Cardiac muscle cell (in vitro differentiated cells and primary cell): ENCODE data around the gene LDB2. TPM values are rescaled to one million over a fixed set of nuclear protein-coding genes. Genes with fewer than 3 reads are reported as not detected.

Experiments used
- DNase-seq, 2 donors: peaks; one replicate each; pipeline versions ENCODE4 v3.0.0 to v3.0.0-alpha.2; 2010 to 2017; ENCODE audit warnings: low read depth in 1 of 2, low spot score in 1 of 2
- H3K27ac ChIP-seq: fragments of 200-600 bp; sonication (generic); 2 replicates; pipeline ENCODE4 v1.5.1; 2016
- H3K27me3 ChIP-seq: fragments of 200-600 bp; sonication (generic); 2 replicates; pipeline ENCODE4 v1.6.0; 2016; ENCODE audit warnings: control low read depth
- H3K36me3 ChIP-seq: fragments of 200-600 bp; sonication (generic); 2 replicates; pipeline ENCODE4 v1.5.1; 2016; ENCODE audit warnings: control low read depth
- H3K4me1 ChIP-seq: fragments of 200-600 bp; sonication (generic); 2 replicates; pipeline ENCODE4 v1.8.1; 2017; ENCODE audit warnings: low read depth, mild to moderate bottlenecking, mixed run types
- H3K4me3 ChIP-seq: fragments of 200-600 bp; sonication (generic); 2 replicates; pipeline ENCODE4 v1.5.1; 2016; ENCODE audit warnings: mild to moderate bottlenecking
- H3K9me3 ChIP-seq: fragments of 200-600 bp; sonication (generic); 2 replicates; pipeline ENCODE4 v1.5.1; 2017; ENCODE audit warnings: low read depth, mild to moderate bottlenecking, control low read depth
- polyA plus RNA-seq: library from polyadenylated mRNA; unstranded; fragments of >200 nt; fragmentation: Nextera tagmentation; extraction: Ambion mirVana; gene quantifications from 2 replicates; pipeline ENCODE4 v1.2.1, GENCODE V29; 2016
- total RNA-seq: library from RNA; depleted of rRNA; stranded (reverse); fragments of >200 nt; gene quantifications from 2 replicates; pipeline ENCODE4 v1.2.3, GENCODE V29; 2016
- TF ChIP-seq, protein P1 (sequence below): IDR thresholded peaks from 2 replicates; pipeline ENCODE4 v1.5.1; 2012; ENCODE audit warnings: low read depth, mild to moderate bottlenecking, low read length

LDB2 gene
- total and polyA plus RNA-seq, 2 experiments from 2014 or later, result 10.4 to 12.4 TPM

DNA sequence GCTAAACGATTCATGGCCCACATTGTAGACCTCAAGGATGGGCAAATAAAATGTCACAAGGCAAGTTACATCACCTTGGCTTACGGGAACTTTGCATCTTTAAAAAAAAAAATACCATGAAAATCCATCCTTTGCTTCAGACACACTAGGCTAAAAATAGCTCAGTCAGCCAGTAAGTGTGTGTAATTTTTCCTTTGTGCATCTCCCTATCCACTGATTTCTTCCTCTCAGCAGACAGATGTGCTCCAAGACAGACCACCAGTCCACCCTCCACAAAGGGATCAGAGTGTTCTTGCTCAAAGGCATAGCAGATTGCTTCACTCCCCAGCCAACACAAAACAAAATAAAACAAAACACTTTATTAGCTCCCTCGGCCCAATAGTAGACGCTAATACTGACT lies 14.6 kb downstream of the LDB2 start:
- DNase-seq, result no peak
- no peak overlapping the region for H3K4me3 ChIP-seq
- H3K4me1 ChIP-seq, result peaks cover 7% of the 10 kb centered on the region
- H3K27ac ChIP-seq, result no peak overlapping the region
- TF ChIP-seq, protein P1, sequence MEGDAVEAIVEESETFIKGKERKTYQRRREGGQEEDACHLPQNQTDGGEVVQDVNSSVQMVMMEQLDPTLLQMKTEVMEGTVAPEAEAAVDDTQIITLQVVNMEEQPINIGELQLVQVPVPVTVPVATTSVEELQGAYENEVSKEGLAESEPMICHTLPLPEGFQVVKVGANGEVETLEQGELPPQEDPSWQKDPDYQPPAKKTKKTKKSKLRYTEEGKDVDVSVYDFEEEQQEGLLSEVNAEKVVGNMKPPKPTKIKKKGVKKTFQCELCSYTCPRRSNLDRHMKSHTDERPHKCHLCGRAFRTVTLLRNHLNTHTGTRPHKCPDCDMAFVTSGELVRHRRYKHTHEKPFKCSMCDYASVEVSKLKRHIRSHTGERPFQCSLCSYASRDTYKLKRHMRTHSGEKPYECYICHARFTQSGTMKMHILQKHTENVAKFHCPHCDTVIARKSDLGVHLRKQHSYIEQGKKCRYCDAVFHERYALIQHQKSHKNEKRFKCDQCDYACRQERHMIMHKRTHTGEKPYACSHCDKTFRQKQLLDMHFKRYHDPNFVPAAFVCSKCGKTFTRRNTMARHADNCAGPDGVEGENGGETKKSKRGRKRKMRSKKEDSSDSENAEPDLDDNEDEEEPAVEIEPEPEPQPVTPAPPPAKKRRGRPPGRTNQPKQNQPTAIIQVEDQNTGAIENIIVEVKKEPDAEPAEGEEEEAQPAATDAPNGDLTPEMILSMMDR, result no peak
- no peaks in the 10 kb centered on the region for H3K36me3 ChIP-seq
- no peaks in the 10 kb centered on the region for H3K9me3 ChIP-seq
- no peaks in the 10 kb centered on the region for H3K27me3 ChIP-seq

DNA sequence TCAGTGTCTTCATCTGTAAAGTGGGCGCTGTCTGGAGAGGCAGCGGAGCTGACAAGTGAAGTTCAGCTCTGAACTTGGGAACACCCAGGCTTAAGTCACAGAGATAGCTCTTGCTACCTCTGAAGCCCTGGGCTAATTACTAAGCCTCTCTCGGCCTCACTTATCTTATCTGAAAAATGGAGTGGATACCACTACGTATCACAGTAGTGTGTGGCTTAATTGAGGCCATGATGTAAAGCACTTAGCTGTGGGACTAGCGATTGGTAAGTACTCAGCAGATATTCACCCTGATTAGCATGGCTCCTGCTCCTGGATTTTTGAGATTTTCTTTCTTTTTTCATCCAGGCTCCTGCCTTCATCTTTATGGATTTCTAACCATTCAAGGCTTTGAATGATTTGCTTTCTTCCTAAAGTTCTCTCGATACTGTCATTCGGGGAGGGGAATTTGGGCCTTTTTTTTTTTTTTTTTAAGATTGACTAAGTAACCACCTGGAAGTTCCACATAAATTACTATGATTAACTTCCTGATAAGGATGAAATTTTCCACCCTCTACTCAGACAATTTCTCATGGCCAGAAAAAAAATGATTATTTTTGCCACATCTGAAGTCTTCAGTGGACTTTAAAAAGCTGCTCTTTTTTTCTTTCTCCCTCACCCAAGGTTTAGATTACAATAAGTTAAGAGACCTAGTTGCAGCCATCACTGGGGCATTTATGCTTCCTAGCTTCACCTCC lies 17.1 kb downstream of the LDB2 start:
- no peak overlapping the region for H3K27ac ChIP-seq
- DNase-seq, result no peak

DNA sequence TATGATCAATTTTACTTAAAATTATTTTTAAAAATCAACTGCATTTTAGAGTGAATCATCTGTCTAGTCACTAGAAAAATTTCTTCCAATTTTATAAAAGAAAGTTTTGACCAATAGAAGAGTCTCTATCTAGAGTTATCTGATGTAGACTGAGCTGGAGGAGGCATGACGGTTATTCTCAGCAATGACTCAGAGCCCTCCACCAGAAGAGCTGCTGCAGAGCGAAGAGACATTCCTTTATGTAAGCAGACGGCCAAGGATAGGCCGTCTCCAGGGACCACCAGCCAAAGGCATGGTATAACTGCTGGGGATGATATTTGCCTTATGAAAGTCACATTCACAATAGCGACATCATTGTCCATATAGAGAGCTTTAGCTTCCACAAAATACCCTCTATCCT lies 23.0 kb downstream of the LDB2 start:
- Histone ChIP-seq H3K36me3 (no peaks in the 10 kb centered on the region), H3K27ac (no peak overlapping the region), H3K4me1 (peaks cover 9% of the 10 kb centered on the region), H3K9me3 (no peaks in the 10 kb centered on the region), H3K27me3 (no peaks in the 10 kb centered on the region), H3K4me3 (no peak overlapping the region)
- TF ChIP-seq, protein P1, result no peak
- DNase-seq, result peak in 1 of 2 donors; percentile 82

More for the DNA sequence above, 17.1 kb downstream of the LDB2 start:
- Histone ChIP-seq H3K4me1 (peaks cover 7% of the 10 kb centered on the region), H3K9me3 (no peaks in the 10 kb centered on the region), H3K4me3 (no peak overlapping the region), H3K27me3 (no peaks in the 10 kb centered on the region), H3K36me3 (no peaks in the 10 kb centered on the region)
- TF ChIP-seq, protein P1, result no peak

DNA sequence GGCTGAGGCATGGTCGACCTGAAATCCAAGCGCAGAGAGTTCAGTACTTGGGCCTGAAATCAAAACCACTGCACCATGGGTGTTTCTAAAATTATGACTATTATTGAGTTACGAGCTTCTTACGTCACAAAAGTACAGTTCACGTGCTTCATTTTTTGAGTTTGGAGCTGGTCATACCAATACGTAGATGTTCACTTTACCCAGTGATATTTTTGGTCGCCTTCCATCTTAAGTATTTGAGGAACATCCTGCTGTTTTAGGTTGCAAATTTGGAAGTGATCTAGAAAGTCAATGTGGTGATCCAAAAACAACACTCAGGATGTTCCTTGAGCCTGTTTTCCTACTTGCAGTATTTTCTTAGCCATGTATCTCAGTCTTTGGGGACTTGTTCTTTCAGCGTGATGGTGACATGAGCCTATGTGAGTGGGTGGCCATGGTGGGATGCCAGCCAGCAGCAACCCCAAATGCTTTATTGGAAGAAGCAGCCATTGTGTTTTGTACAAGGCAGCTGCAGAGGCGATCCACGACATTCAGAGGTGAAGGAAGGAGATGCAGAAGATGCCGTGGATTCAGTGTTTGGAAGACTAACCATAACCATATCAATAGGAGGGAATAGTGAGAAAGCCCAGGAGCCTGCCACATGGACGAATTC lies 28.7 kb downstream of the LDB2 start:
- H3K9me3 ChIP-seq, result no peaks in the 10 kb centered on the region
- TF ChIP-seq, protein P1, result no peak
- H3K4me3 ChIP-seq, result no peak overlapping the region
- no peak overlapping the region for H3K27ac ChIP-seq
- H3K4me1 ChIP-seq, result peaks cover 32% of the 10 kb centered on the region
- H3K36me3 ChIP-seq, result no peaks in the 10 kb centered on the region
- no peaks in the 10 kb centered on the region for H3K27me3 ChIP-seq
- no peak for DNase-seq

DNA sequence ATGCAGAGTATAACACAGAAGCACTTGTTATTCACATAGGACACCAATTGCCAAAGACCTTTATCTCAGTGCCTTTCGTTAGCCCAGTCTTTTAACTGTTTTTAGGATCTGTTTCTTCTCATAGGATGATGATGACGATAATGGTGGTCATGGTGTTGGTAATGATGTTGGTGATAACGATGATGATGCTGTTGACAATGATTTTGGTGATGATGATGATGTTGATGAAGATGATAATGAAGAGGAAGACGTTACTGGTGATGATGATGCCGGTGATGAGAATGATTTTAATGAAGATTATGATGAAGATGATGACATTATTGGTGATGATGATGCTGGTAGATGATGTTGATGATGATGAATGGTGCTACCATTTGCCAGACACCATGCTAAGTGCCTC lies 29.8 kb downstream of the LDB2 start:
- DNase-seq, result no peak
- Histone ChIP-seq H3K4me3 (no peak overlapping the region), H3K27ac (no peak overlapping the region), H3K36me3 (no peaks in the 10 kb centered on the region), H3K4me1 (peaks cover 32% of the 10 kb centered on the region), H3K27me3 (no peaks in the 10 kb centered on the region), H3K9me3 (no peaks in the 10 kb centered on the region)
- TF ChIP-seq, protein P1, result no peak
